NCI-H2081 treated with DMSO at 0.1 percent for 48 hours (cell line): ENCODE data around the gene CDC14A.
"Not testable (repeated sequence)": the region's sequence is repeated elsewhere in the genome, so short reads cannot be mapped to it uniquely, and the experiment has no call there.

Experiments used
- DNase-seq: peaks from one replicate; lab custom pipeline; 2025; lab: John Stamatoyannopoulos, UW

Gene CDC14A

GRCh38 chr1:100407390-100407789 is 55.1 kb downstream of the CDC14A start:
- DNase-seq: not testable (repeated sequence)

- DNase-seq: no peak
These were observed 58.7 kb downstream of the CDC14A start for GRCh38 chr1:100411019-100411418.

GRCh38 chr1:100411574-100411973 is 59.3 kb downstream of the CDC14A start:
- DNase-seq: no peak

GRCh38 chr1:100413035-100413434 is 60.7 kb downstream of the CDC14A start:
- no peak for DNase-seq

GRCh38 chr1:100414693-100415497 is 62.6 kb downstream of the CDC14A start:
- no peak for DNase-seq

- no peak for DNase-seq
These were observed 63.1 kb downstream of the CDC14A start for GRCh38 chr1:100415498-100415778.

GRCh38 chr1:100419072-100419471 is 66.8 kb downstream of the CDC14A start:
- DNase-seq: no peak

- DNase-seq: no peak
These were observed 69.8 kb downstream of the CDC14A start for GRCh38 chr1:100422065-100422464.

GRCh38 chr1:100423832-100424337 is 71.6 kb downstream of the CDC14A start:
- no peak for DNase-seq

- DNase-seq: no peak
These were observed 75.9 kb downstream of the CDC14A start for GRCh38 chr1:100428160-100428559.

GRCh38 chr1:100430325-100430756 is 78.0 kb downstream of the CDC14A start:
- no peak for DNase-seq

GRCh38 chr1:100431954-100432353 is 79.6 kb downstream of the CDC14A start:
- DNase-seq: no peak

- no peak for DNase-seq
These were observed 81.3 kb downstream of the CDC14A start for GRCh38 chr1:100433563-100433962.

- DNase-seq: no peak
These were observed 82.5 kb downstream of the CDC14A start for GRCh38 chr1:100434831-100435230.

- DNase-seq: no peak
These were observed 86.1 kb downstream of the CDC14A start for GRCh38 chr1:100438375-100438774.

- no peak for DNase-seq
These were observed 86.5 kb downstream of the CDC14A start for GRCh38 chr1:100438789-100439188.

- no peak for DNase-seq
These were observed 87.9 kb downstream of the CDC14A start for GRCh38 chr1:100440075-100440809.

GRCh38 chr1:100441146-100441545 is 88.8 kb downstream of the CDC14A start:
- no peak for DNase-seq

- DNase-seq: no peak
These were observed 89.3 kb downstream of the CDC14A start for GRCh38 chr1:100441651-100442050.

- no peak for DNase-seq
These were observed 91.7 kb downstream of the CDC14A start for GRCh38 chr1:100443811-100444571.

- no peak for DNase-seq
These were observed 93.3 kb downstream of the CDC14A start for GRCh38 chr1:100445565-100445964.

GRCh38 chr1:100448366-100448765 is 96.1 kb downstream of the CDC14A start:
- DNase-seq: peak; percentile 49

- DNase-seq: no peak
These were observed 97.2 kb downstream of the CDC14A start for GRCh38 chr1:100449477-100449876.
